Liver (tissue), 9 donors: ENCODE data around the gene PSME2. TPM values are rescaled to one million over a fixed set of nuclear protein-coding genes. Genes with fewer than 3 reads are reported as not detected.

ENCODE experiments used
- DNase-seq: peaks from one replicate; pipeline ENCODE4 v3.0.0-alpha.2; 2017; ENCODE audit warnings: low spot score
- H3K27ac ChIP-seq, 2 donors: one replicate each; pipeline ENCODE4 v1.7.0; 2013; ENCODE audit warnings: inconsistent platforms in 2 of 2, low read length in 2 of 2, control low read depth in 1 of 2, low read depth in 1 of 2, mild to moderate bottlenecking in 1 of 2
- H3K27me3 ChIP-seq, 4 donors: one replicate each; pipeline versions ENCODE4 v1.6.1 to v1.7.0; 2013; ENCODE audit warnings: low read length in 3 of 4, inconsistent platforms in 1 of 4, mild to moderate bottlenecking in 1 of 4, moderate library complexity in 1 of 4; ENCODE audit not compliant: control insufficient read depth in 4 of 4, insufficient read depth in 4 of 4
- H3K36me3 ChIP-seq, 4 donors: one replicate each; pipeline versions ENCODE4 v1.6.1 to v1.7.0; 2013; ENCODE audit warnings: low read length in 3 of 4, mild to moderate bottlenecking in 3 of 4, low read depth in 1 of 4, moderate library complexity in 1 of 4; ENCODE audit not compliant: control insufficient read depth in 4 of 4, insufficient read depth in 3 of 4
- H3K4me1 ChIP-seq, 4 donors: one replicate each; pipeline versions ENCODE4 v1.6.1 to v1.7.0; 2013; ENCODE audit warnings: low read length in 3 of 4, mild to moderate bottlenecking in 3 of 4, moderate library complexity in 1 of 4; ENCODE audit not compliant: control insufficient read depth in 4 of 4, insufficient read depth in 4 of 4
- H3K4me3 ChIP-seq, 3 donors: one replicate each; pipeline versions ENCODE4 v1.6.1 to v1.7.0; 2013; ENCODE audit warnings: low read length in 3 of 3, control low read depth in 1 of 3, low read depth in 1 of 3, mild to moderate bottlenecking in 1 of 3
- H3K9ac ChIP-seq, 2 donors: one replicate each; pipeline ENCODE4 v1.7.0; 2013; ENCODE audit warnings: low read length in 2 of 2, mild to moderate bottlenecking in 2 of 2, moderate library complexity in 2 of 2, control low read depth in 1 of 2, low read depth in 1 of 2
- H3K9me3 ChIP-seq, 4 donors: one replicate each; pipeline versions ENCODE4 v1.6.1 to v1.7.0; 2013; ENCODE audit warnings: low read length in 3 of 4; ENCODE audit not compliant: control insufficient read depth in 4 of 4
- ATF3 ChIP-seq: IDR thresholded peaks from 2 replicates; pipeline ENCODE4 v1.6.1; 2016; ENCODE audit warnings: antibody characterized with exemption
- CTCF ChIP-seq: fragments of 150-350 bp; IDR thresholded peaks from 2 replicates; pipeline ENCODE4 v1.5.1; 2017; ENCODE audit warnings: improper control_type of control experiment, low read depth, low read length; ENCODE audit not compliant: missing input control
- EGR1 ChIP-seq, 2 donors: IDR thresholded peaks; 2 replicates each; pipeline ENCODE4 v1.6.1; 2016 to 2018; ENCODE audit warnings: antibody characterized with exemption in 2 of 2, low read depth in 2 of 2
- FOXA1 ChIP-seq: IDR thresholded peaks from 2 replicates; pipeline ENCODE4 v1.6.1; 2016; ENCODE audit warnings: antibody characterized with exemption
- FOXA2 ChIP-seq: IDR thresholded peaks from 2 replicates; pipeline ENCODE4 v1.6.1; 2016; ENCODE audit warnings: antibody characterized with exemption
- GABPA ChIP-seq, 2 donors: IDR thresholded peaks in 1 of 2; conservative IDR thresholded peaks in 1 of 2; 2 replicates each; pipeline ENCODE4 v1.6.1; 2016; ENCODE audit warnings: antibody characterized with exemption in 2 of 2, mild to moderate bottlenecking in 1 of 2, moderate library complexity in 1 of 2
- HNF4A ChIP-seq, 2 donors: conservative IDR thresholded peaks; 2 replicates each; pipeline ENCODE4 v1.6.1; 2016; ENCODE audit warnings: antibody characterized with exemption in 2 of 2, mild to moderate bottlenecking in 2 of 2
- HNF4G ChIP-seq: IDR thresholded peaks from 2 replicates; pipeline ENCODE4 v1.6.1; 2016; ENCODE audit warnings: antibody characterized with exemption
- JUND ChIP-seq, 2 donors: IDR thresholded peaks; 2 replicates each; pipeline ENCODE4 v1.6.1; 2016; ENCODE audit warnings: antibody characterized with exemption in 2 of 2
- MAX ChIP-seq: IDR thresholded peaks from 2 replicates; pipeline ENCODE4 v1.6.1; 2016; ENCODE audit warnings: antibody characterized with exemption
- NR2F2 ChIP-seq: IDR thresholded peaks from 2 replicates; pipeline ENCODE4 v1.6.1; 2016; ENCODE audit warnings: antibody characterized with exemption
- RAD21 ChIP-seq, 2 donors: IDR thresholded peaks; 2 replicates each; pipeline ENCODE4 v1.6.1; 2016; ENCODE audit warnings: antibody characterized with exemption in 2 of 2, mild to moderate bottlenecking in 2 of 2
- REST ChIP-seq: IDR thresholded peaks from 2 replicates; pipeline ENCODE4 v1.6.1; 2016; ENCODE audit warnings: antibody characterized with exemption, mild to moderate bottlenecking
- RXRA ChIP-seq, 2 donors: IDR thresholded peaks; 2 replicates each; pipeline ENCODE4 v1.6.1; 2017 to 2018; ENCODE audit warnings: antibody characterized with exemption in 2 of 2, mild to moderate bottlenecking in 1 of 2
- SP1 ChIP-seq: IDR thresholded peaks from 2 replicates; pipeline ENCODE4 v1.6.1; 2018; ENCODE audit warnings: antibody characterized with exemption, mild to moderate bottlenecking
- TAF1 ChIP-seq: conservative IDR thresholded peaks from 2 replicates; pipeline ENCODE4 v1.6.1; 2016; ENCODE audit warnings: antibody characterized with exemption, mild to moderate bottlenecking
- YY1 ChIP-seq: IDR thresholded peaks from 2 replicates; pipeline ENCODE4 v1.6.1; 2016; ENCODE audit warnings: antibody characterized with exemption, mild to moderate bottlenecking
- ZBTB33 ChIP-seq: IDR thresholded peaks from 2 replicates; pipeline ENCODE4 v1.6.1; 2016; ENCODE audit warnings: antibody characterized with exemption
- WGBS: extraction: QIAGEN DNeasy Blood & Tissue Kit; methylation state at CpG from one replicate; pipeline ENCODE4 v1.1.7; 2013; 5-methylcytosine and 5-hydroxymethylcytosine counted together
- polyA plus RNA-seq, 2 donors: library from polyadenylated mRNA; stranded (reverse) in 1 of 2; unstranded in 1 of 2; fragments of 200-250 nt in 1 of 2; fragments of >200 nt in 1 of 2; fragmentation: Nextera tagmentation in 1 of 2; extraction: Ambion mirVana in 1 of 2; gene quantifications; one replicate each; pipeline versions ENCODE4 v1.2.1 to v1.2.3, GENCODE V29; 2013 to 2015
- total RNA-seq, 2 donors: library from RNA; depleted of rRNA; stranded (reverse); fragments of >200 nt; gene quantifications; one replicate each; pipeline ENCODE4 v1.2.3, GENCODE V29; 2014
- donor health status: healthy.
- donor health status: healthy.
- donor health status: healthy.
- donor health status: healthy.
- donor health status: healthy.

PSME2 gene
- total and polyA plus RNA-seq, 4 donors: 56.9 to 247 (median 92.7) TPM

GRCh38 chr14:24172261-24172860 lies 26.0 kb upstream of the PSME2 start:
- peaks cover 6 to 39% (median 19%) of the 10 kb centered on the region in 4 donors for H3K36me3 ChIP-seq

More at GRCh38 chr14:24172261-24172860, 26.0 kb upstream of the PSME2 start:
- Histone ChIP-seq H3K9ac (no peak overlapping the region), H3K4me3 (no peak overlapping the region), H3K27me3 (no peaks in the 10 kb centered on the region), H3K4me1 (no peaks in the 10 kb centered on the region), H3K9me3 (no peaks in the 10 kb centered on the region), H3K27ac (no peak overlapping the region)
- DNase-seq: no peak
- TF ChIP-seq JUND (IDR thresholded peaks at IDR 0.05) (no peak), YY1 (no peak), CTCF (no peak), MAX (no peak), EGR1 (IDR thresholded peaks at IDR 0.05; ENCODE audit: low read depth in 2 of 2) (no peak), REST (no peak), HNF4A (conservative IDR thresholded peaks at IDR 0.05) (no peak), TAF1 (no peak), SP1 (no peak), ATF3 (no peak), NR2F2 (no peak), FOXA1 (no peak), FOXA2 (no peak), ZBTB33 (no peak), GABPA (IDR thresholded peaks at IDR 0.05 in 1 of 2, conservative IDR thresholded peaks at IDR 0.05 in 1 of 2) (no peak), RAD21 (IDR thresholded peaks at IDR 0.05) (no peak), RXRA (IDR thresholded peaks at IDR 0.05) (no peak), HNF4G (no peak)
- WGBS: 80% methylated on average over 30 of the region's 30 CpGs
